ENCODE measurements around the gene CTNNA3.

CTNNA3 gene

DNA sequence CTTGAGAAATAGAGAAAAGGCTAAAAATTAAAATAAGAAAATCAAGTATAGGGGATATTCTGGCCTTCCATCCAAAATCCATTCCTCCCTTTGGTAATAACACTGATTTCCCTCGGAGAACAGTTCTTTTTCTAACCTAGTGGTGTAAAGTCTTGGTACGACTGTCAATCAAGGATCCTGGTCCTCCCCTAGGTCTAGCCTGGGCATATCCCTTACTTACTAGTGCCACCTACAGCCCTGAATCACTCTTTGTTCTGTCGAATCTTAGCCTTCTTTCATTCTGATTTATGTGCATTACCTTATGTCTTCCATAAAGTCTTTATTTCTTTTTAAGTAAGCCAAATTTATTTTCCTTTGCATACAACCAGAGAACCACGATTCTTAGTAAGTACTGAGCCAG is 1068.8 kb downstream of the CTNNA3 start:
- Histone ChIP-seq H3K9ac (ENCODE audit: low read length) (no peak overlapping the region), H3K36me3 (ENCODE audit: low read length) (no peaks in the 10 kb centered on the region), H3K27ac (ENCODE audit: low read depth, low read length) (no peak overlapping the region), H3K9me2 (replicated peaks; ENCODE audit: insufficient read depth, low read length) (no peaks in the 10 kb centered on the region), H3K79me2 (ENCODE audit: insufficient read depth, low read length) (no peaks in the 10 kb centered on the region), H3F3A (ENCODE audit: insufficient read depth) (no peaks in the 10 kb centered on the region), H3K27me3 (ENCODE audit: low read length) (no peaks in the 10 kb centered on the region), H3K4me3 (ENCODE audit: insufficient read depth, low read length, poor library complexity, severe bottlenecking) (no peak overlapping the region), H2AFZ (ENCODE audit: low read depth, low read length, severe bottlenecking) (no peak overlapping the region), H3K9me3 (ENCODE audit: insufficient read depth, low read length) (no peaks in the 10 kb centered on the region), H3K4me2 (ENCODE audit: low read depth, low read length, poor library complexity, severe bottlenecking) (no peak overlapping the region), H4K20me1 (ENCODE audit: low read depth, low read length) (no peaks in the 10 kb centered on the region)
- no peak for TF ChIP-seq EZH2phosphoT487 (conservative IDR thresholded peaks at IDR 0.05; ENCODE audit: low read length)
- TF ChIP-seq, protein P1, sequence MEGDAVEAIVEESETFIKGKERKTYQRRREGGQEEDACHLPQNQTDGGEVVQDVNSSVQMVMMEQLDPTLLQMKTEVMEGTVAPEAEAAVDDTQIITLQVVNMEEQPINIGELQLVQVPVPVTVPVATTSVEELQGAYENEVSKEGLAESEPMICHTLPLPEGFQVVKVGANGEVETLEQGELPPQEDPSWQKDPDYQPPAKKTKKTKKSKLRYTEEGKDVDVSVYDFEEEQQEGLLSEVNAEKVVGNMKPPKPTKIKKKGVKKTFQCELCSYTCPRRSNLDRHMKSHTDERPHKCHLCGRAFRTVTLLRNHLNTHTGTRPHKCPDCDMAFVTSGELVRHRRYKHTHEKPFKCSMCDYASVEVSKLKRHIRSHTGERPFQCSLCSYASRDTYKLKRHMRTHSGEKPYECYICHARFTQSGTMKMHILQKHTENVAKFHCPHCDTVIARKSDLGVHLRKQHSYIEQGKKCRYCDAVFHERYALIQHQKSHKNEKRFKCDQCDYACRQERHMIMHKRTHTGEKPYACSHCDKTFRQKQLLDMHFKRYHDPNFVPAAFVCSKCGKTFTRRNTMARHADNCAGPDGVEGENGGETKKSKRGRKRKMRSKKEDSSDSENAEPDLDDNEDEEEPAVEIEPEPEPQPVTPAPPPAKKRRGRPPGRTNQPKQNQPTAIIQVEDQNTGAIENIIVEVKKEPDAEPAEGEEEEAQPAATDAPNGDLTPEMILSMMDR (IDR thresholded peaks at IDR 0.05; ENCODE audit: insufficient read depth, low read length, poor library complexity, severe bottlenecking): no peak

DNA sequence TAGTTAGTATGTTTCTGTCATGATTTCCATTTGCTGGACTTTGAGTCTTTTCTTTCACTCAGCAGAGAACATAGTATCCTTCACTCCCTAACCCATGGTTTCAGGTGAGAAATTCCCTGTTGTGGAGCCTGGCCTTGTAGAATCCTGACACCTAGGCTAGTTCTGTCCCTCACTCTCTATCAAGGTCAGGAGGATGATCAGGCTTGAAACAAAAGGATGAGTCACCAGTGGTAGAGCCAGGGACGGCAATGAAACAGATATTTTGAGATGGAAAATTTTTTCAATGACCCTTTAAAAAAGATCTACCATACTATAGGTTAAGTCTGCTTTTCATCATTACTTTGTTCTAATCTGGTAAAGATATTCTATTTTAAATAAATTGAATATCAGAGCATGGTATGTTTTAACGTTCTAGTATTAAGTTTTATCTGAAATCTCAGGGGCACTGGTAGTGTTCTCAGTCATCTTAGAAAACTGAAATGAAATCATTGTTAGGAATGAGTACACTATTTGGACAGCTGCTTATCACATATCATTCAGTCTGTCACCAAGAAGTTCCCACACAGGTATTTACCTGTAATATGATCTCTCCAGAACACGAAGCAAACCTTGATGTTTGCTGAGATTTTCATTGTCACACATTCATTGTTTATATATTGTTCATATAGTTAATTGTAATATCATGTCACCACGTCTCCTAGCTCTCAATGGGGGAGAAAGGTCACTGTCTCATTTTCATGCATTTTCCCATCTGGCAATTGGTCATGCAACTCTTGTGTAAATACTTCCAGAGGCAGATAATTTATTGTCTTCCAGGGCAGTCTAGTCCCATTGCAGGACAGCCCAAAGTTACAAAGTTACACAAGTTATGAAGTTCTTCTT is 1070.0 kb downstream of the CTNNA3 start:
- Histone ChIP-seq H3K9me3 (ENCODE audit: insufficient read depth, low read length) (no peaks in the 10 kb centered on the region), H3K9me2 (replicated peaks; ENCODE audit: insufficient read depth, low read length) (no peaks in the 10 kb centered on the region), H2AFZ (ENCODE audit: low read depth, low read length, severe bottlenecking) (no peak overlapping the region), H3F3A (ENCODE audit: insufficient read depth) (no peaks in the 10 kb centered on the region), H3K4me2 (ENCODE audit: low read depth, low read length, poor library complexity, severe bottlenecking) (no peak overlapping the region), H3K79me2 (ENCODE audit: insufficient read depth, low read length) (no peaks in the 10 kb centered on the region), H3K27me3 (ENCODE audit: low read length) (no peaks in the 10 kb centered on the region), H3K27ac (ENCODE audit: low read depth, low read length) (no peak overlapping the region), H3K9ac (ENCODE audit: low read length) (no peak overlapping the region), H3K4me3 (ENCODE audit: insufficient read depth, low read length, poor library complexity, severe bottlenecking) (no peak overlapping the region), H3K36me3 (ENCODE audit: low read length) (no peaks in the 10 kb centered on the region), H4K20me1 (ENCODE audit: low read depth, low read length) (no peaks in the 10 kb centered on the region)
- no peak for TF ChIP-seq EZH2phosphoT487 (conservative IDR thresholded peaks at IDR 0.05; ENCODE audit: low read length)
- TF ChIP-seq, protein P1 (IDR thresholded peaks at IDR 0.05; ENCODE audit: insufficient read depth, low read length, poor library complexity, severe bottlenecking): no peak

DNA sequence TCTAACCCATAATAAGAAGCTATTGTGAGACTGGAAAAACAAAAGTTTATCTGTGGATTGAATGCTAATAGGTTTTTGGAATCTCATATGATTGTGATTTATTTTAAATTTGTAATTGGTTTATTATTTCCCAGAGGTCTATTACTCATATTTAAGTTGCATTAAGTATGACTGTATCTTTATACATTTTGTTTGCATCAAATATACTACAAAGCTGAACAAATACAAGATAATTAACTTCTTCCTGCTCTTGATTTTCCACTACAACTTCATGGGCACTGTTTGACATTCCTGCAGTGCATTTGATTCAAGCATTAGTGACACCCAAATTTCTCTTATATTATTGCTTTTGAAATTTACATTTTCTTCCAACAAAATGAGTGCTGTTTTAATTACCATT is 1073.9 kb downstream of the CTNNA3 start:
- no peaks in the 10 kb centered on the region for H4K20me1 ChIP-seq (ENCODE audit: low read depth, low read length)
- no peaks in the 10 kb centered on the region for H3K36me3 ChIP-seq (ENCODE audit: low read length)
- no peaks in the 10 kb centered on the region for H3K27me3 ChIP-seq (ENCODE audit: low read length)
- H3K79me2 ChIP-seq (ENCODE audit: insufficient read depth, low read length): no peaks in the 10 kb centered on the region
- no peaks in the 10 kb centered on the region for H3K9me2 ChIP-seq (replicated peaks; ENCODE audit: insufficient read depth, low read length)
- no peak overlapping the region for H3K27ac ChIP-seq (ENCODE audit: low read depth, low read length)
- no peak overlapping the region for H2AFZ ChIP-seq (ENCODE audit: low read depth, low read length, severe bottlenecking)
- H3K4me3 ChIP-seq (ENCODE audit: insufficient read depth, low read length, poor library complexity, severe bottlenecking): no peak overlapping the region
- no peak overlapping the region for H3K4me2 ChIP-seq (ENCODE audit: low read depth, low read length, poor library complexity, severe bottlenecking)
- H3F3A ChIP-seq (ENCODE audit: insufficient read depth): no peaks in the 10 kb centered on the region
- H3K9ac ChIP-seq (ENCODE audit: low read length): no peak overlapping the region
- no peaks in the 10 kb centered on the region for H3K9me3 ChIP-seq (ENCODE audit: insufficient read depth, low read length)
- TF ChIP-seq EZH2phosphoT487 (conservative IDR thresholded peaks at IDR 0.05; ENCODE audit: low read length): no peak
- TF ChIP-seq, protein P1 (IDR thresholded peaks at IDR 0.05; ENCODE audit: insufficient read depth, low read length, poor library complexity, severe bottlenecking): no peak
